K562 (cell line): ENCODE measurements around the gene TPRG1L.

Source experiments
- CEBPB ChIP-seq: fragments of 450-650 bp; IDR thresholded peaks from 2 replicates; pipeline ENCODE4 v1.6.1; 2016; ENCODE audit warnings: missing genetic modification characterization, missing compliant biosample characterization
- NR2C2 ChIP-seq, 2 experiments: fragments of 200-800 bp in 1 of 2; sonication (Bioruptor generic) in 1 of 2; sonication (generic) in 1 of 2; formaldehyde crosslinking in 1 of 2; IDR thresholded peaks; 2 replicates each; pipeline versions ENCODE4 v1.6.1 to v1.8.0; 2016 to 2022; ENCODE audit warnings: mild to moderate bottlenecking in 1 of 2, missing compliant biosample characterization in 1 of 2, missing genetic modification characterization in 1 of 2, missing genetic modification reagents in 1 of 2
- POLR2A ChIP-seq: fragments of 450-650 bp; conservative IDR thresholded peaks from 2 replicates; pipeline ENCODE4 v1.6.1; 2016
- POLR2AphosphoS5 ChIP-seq: IDR thresholded peaks from 2 replicates; pipeline ENCODE4 v1.6.1; 2011; ENCODE audit warnings: mild to moderate bottlenecking, low read depth, low read length, moderate library complexity; ENCODE audit not compliant: control insufficient read depth, insufficient read depth
- RAD51 ChIP-seq: fragments of 450-650 bp; IDR thresholded peaks from 2 replicates; pipeline ENCODE4 v1.7.1; 2016; ENCODE audit warnings: low read depth, mild to moderate bottlenecking, borderline replicate concordance
- RFX1 ChIP-seq: fragments of 450-650 bp; IDR thresholded peaks from 2 replicates; pipeline ENCODE4 v1.6.1; 2016; ENCODE audit warnings: mild to moderate bottlenecking, moderate library complexity
- SOX6 ChIP-seq: fragments of 450-650 bp; IDR thresholded peaks from 2 replicates; pipeline ENCODE4 v1.6.1; 2014; ENCODE audit warnings: mild to moderate bottlenecking
- ZNF165 ChIP-seq: fragments of 250-450 bp; sonication (Bioruptor Pico); IDR thresholded peaks from 2 replicates; pipeline ENCODE4 v1.4.0; 2020; ENCODE audit warnings: borderline replicate concordance
- TF ChIP-seq, protein P1 (sequence below), 3 experiments: IDR thresholded peaks in 2 of 3; conservative IDR thresholded peaks in 1 of 3; 2 replicates each; pipeline ENCODE4 v1.5.1; 2011 to 2012; ENCODE audit warnings: low read length in 3 of 3, mild to moderate bottlenecking in 3 of 3, control low read depth in 2 of 3, improper control_type of control experiment in 1 of 3, inconsistent platforms in 1 of 3, low read depth in 1 of 3, mixed read lengths in 1 of 3, moderate library complexity in 1 of 3; ENCODE audit not compliant: insufficient read depth in 2 of 3
- TF ChIP-seq, protein P2 (sequence below): fragments of 450-650 bp; formaldehyde crosslinking; IDR thresholded peaks from 2 replicates; pipeline ENCODE4 v1.4.0; 2020; ENCODE audit warnings: mild to moderate bottlenecking, mixed read lengths
- TF ChIP-seq, protein P3 (sequence below), 2 experiments: IDR thresholded peaks; 2 replicates each; pipeline ENCODE4 v1.6.1; 2011; ENCODE audit warnings: borderline replicate concordance in 1 of 2, control low read depth in 1 of 2, low read depth in 1 of 2, low read length in 1 of 2, mild to moderate bottlenecking in 1 of 2, mixed read lengths in 1 of 2, moderate library complexity in 1 of 2; ENCODE audit not compliant: insufficient read depth in 1 of 2, insufficient read length in 1 of 2, poor library complexity in 1 of 2, severe bottlenecking in 1 of 2; ENCODE audit errors: extremely low read depth in 1 of 2

DNA sequence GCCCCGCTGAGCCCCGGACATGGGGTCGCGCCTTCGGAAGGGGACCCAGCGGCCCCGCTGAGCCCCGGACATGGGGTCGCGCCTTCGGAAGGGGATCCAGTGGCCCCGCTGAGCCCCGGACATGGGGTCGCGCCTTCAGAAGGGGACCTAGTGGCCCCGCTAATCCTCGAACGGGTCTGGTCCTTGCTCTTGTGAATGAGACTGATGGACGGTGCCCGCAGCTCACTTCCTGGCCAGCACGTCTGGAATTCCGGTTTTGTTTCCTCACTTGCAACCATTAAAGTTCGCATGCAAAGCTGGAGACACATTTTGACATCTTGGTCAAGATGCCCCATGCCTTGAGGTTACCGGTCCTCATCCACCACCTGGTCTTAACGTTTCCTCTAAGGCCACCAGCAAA is 19.5 kb downstream of the TPRG1L start:
- no peak for TF ChIP-seq ZNF165 (CRISPR knock-in tag)
- TF ChIP-seq, protein P1, sequence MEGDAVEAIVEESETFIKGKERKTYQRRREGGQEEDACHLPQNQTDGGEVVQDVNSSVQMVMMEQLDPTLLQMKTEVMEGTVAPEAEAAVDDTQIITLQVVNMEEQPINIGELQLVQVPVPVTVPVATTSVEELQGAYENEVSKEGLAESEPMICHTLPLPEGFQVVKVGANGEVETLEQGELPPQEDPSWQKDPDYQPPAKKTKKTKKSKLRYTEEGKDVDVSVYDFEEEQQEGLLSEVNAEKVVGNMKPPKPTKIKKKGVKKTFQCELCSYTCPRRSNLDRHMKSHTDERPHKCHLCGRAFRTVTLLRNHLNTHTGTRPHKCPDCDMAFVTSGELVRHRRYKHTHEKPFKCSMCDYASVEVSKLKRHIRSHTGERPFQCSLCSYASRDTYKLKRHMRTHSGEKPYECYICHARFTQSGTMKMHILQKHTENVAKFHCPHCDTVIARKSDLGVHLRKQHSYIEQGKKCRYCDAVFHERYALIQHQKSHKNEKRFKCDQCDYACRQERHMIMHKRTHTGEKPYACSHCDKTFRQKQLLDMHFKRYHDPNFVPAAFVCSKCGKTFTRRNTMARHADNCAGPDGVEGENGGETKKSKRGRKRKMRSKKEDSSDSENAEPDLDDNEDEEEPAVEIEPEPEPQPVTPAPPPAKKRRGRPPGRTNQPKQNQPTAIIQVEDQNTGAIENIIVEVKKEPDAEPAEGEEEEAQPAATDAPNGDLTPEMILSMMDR (IDR thresholded peaks at IDR 0.05 in 2 of 3, conservative IDR thresholded peaks at IDR 0.05 in 1 of 3; ENCODE audit: insufficient read depth in 2 of 3, low read depth in 1 of 3, low read length in 3 of 3) = no peak
- no peak for TF ChIP-seq CEBPB (tag)
- TF ChIP-seq, protein P2, sequence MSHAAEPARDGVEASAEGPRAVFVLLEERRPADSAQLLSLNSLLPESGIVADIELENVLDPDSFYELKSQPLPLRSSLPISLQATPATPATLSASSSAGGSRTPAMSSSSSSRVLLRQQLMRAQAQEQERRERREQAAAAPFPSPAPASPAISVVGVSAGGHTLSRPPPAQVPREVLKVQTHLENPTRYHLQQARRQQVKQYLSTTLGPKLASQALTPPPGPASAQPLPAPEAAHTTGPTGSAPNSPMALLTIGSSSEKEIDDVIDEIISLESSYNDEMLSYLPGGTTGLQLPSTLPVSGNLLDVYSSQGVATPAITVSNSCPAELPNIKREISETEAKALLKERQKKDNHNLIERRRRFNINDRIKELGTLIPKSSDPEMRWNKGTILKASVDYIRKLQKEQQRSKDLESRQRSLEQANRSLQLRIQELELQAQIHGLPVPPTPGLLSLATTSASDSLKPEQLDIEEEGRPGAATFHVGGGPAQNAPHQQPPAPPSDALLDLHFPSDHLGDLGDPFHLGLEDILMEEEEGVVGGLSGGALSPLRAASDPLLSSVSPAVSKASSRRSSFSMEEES (CRISPR knock-in tag) = no peak
- TF ChIP-seq RAD51 = no peak
- TF ChIP-seq RFX1 = no peak
- TF ChIP-seq POLR2AphosphoS5 = no peak
- TF ChIP-seq POLR2A = no peak
- TF ChIP-seq, protein P3, sequence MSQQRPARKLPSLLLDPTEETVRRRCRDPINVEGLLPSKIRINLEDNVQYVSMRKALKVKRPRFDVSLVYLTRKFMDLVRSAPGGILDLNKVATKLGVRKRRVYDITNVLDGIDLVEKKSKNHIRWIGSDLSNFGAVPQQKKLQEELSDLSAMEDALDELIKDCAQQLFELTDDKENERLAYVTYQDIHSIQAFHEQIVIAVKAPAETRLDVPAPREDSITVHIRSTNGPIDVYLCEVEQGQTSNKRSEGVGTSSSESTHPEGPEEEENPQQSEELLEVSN (IDR thresholded peaks at IDR 0.05; ENCODE audit: borderline replicate concordance in 1 of 2, extremely low read depth in 1 of 2, insufficient read depth in 1 of 2, insufficient read length in 1 of 2, low read depth in 1 of 2, low read length in 1 of 2, poor library complexity in 1 of 2, severe bottlenecking in 1 of 2) = no peak
- no peak for TF ChIP-seq NR2C2 (CRISPR knock-in tag; IDR thresholded peaks at IDR 0.05)
- no peak for TF ChIP-seq NR2C2 (tag; IDR thresholded peaks at IDR 0.05)
- no peak for TF ChIP-seq SOX6
